Rectal smooth muscle tissue (tissue), 1 donor: Measurements from ENCODE around the gene PKD1L1.
"Not testable (repeated sequence)": the region's sequence is repeated elsewhere in the genome, so short reads cannot be mapped to it uniquely, and the experiment has no call there.

Source experiments
- H3K27ac ChIP-seq: one replicate; pipeline ENCODE4 v1.7.0; 2013; ENCODE audit warnings: low read depth, low read length, inconsistent platforms
- H3K27me3 ChIP-seq: one replicate; pipeline ENCODE4 v1.7.0; 2013; ENCODE audit warnings: low read length; ENCODE audit not compliant: control insufficient read depth, insufficient read depth
- H3K36me3 ChIP-seq: one replicate; pipeline ENCODE4 v1.7.0; 2013; ENCODE audit warnings: low read length; ENCODE audit not compliant: control insufficient read depth, insufficient read depth
- H3K4me1 ChIP-seq: one replicate; pipeline ENCODE4 v1.7.0; 2013; ENCODE audit warnings: low read length; ENCODE audit not compliant: control insufficient read depth, insufficient read depth
- H3K4me3 ChIP-seq: one replicate; pipeline ENCODE4 v1.7.0; 2013; ENCODE audit warnings: low read length
- H3K9ac ChIP-seq: one replicate; pipeline ENCODE4 v1.7.0; 2013; ENCODE audit warnings: low read length

Gene PKD1L1, protein sequence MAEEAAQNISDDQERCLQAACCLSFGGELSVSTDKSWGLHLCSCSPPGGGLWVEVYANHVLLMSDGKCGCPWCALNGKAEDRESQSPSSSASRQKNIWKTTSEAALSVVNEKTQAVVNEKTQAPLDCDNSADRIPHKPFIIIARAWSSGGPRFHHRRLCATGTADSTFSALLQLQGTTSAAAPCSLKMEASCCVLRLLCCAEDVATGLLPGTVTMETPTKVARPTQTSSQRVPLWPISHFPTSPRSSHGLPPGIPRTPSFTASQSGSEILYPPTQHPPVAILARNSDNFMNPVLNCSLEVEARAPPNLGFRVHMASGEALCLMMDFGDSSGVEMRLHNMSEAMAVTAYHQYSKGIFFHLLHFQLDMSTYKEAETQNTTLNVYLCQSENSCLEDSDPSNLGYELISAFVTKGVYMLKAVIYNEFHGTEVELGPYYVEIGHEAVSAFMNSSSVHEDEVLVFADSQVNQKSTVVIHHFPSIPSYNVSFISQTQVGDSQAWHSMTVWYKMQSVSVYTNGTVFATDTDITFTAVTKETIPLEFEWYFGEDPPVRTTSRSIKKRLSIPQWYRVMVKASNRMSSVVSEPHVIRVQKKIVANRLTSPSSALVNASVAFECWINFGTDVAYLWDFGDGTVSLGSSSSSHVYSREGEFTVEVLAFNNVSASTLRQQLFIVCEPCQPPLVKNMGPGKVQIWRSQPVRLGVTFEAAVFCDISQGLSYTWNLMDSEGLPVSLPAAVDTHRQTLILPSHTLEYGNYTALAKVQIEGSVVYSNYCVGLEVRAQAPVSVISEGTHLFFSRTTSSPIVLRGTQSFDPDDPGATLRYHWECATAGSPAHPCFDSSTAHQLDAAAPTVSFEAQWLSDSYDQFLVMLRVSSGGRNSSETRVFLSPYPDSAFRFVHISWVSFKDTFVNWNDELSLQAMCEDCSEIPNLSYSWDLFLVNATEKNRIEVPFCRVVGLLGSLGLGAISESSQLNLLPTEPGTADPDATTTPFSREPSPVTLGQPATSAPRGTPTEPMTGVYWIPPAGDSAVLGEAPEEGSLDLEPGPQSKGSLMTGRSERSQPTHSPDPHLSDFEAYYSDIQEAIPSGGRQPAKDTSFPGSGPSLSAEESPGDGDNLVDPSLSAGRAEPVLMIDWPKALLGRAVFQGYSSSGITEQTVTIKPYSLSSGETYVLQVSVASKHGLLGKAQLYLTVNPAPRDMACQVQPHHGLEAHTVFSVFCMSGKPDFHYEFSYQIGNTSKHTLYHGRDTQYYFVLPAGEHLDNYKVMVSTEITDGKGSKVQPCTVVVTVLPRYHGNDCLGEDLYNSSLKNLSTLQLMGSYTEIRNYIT (N-terminal part only)

GRCh38 chr7:47948141-47948790 lies at the start of gene PKD1L1:
TSS of gene PKD1L1 (minus strand) at chr7:47948466. CDS start at chr7:47948440, 26 bp downstream.
- Histone ChIP-seq H3K9ac (no peak within 1 kb of the TSS), H3K4me3 (no peak within 1 kb of the TSS), H3K36me3 (no peaks in the 10 kb centered on the region), H3K27me3 (no peaks in the 10 kb centered on the region), H3K4me1 (no peaks in the 10 kb centered on the region), H3K27ac (no peak within 1 kb of the TSS)

DNA sequence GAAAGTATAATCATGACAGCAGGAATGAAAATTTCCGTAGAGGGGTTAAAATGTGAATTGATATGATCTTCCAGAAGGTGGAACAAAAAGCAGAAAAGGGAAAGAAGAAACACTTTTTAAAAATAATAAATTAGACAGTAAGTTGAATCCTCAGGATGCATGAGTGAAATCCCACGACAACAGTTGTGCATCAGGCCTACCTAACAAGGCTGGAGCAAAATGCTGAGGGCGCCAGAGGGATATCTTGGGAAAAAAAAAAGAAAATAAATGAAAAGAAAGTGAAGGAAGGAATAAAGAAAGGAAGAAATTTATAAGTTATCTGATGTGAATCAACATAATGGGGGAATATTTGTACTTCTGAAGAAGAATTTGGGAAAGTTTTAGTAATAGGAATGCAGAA lies 44.2 kb upstream of the PKD1L1 start:
- Histone ChIP-seq H3K27me3 (no peaks in the 10 kb centered on the region), H3K4me3 (peak overlapping the region; percentile 78), H3K9ac (no peak overlapping the region), H3K36me3 (no peaks in the 10 kb centered on the region), H3K27ac (no peak overlapping the region), H3K4me1 (no peaks in the 10 kb centered on the region)

DNA sequence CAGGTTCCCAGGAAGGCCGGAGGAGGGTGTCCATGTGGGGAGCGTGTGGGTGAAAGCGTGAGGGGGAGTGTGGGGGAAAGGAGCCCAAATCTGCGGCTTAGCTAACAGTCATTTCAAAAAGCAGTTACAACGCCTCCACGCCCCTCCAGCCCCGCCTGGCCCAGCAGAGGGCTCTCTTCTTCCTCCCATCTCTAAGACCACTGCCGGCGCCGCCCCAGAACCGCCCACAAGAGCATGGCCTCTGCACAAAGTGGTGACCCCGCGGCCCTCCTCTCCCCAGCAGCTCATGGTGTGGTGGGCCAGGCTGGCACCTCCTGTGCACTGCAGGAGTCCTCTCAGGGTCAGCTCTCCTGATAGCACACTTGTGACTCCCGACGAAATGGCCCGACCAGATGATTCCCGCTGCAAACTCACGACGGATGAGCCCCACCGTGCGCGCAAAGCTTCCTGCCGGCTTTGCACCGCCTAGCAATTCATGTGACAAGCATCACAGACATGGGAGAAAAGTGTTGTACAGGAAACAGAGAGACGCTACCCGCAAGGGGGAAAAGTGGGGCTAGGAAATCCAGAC lies 43.6 kb upstream of the PKD1L1 start:
- H3K27me3 ChIP-seq: no peaks in the 10 kb centered on the region
- no peaks in the 10 kb centered on the region for H3K4me1 ChIP-seq
- no peak overlapping the region for H3K9ac ChIP-seq
- peak overlapping the region; percentile 78 for H3K4me3 ChIP-seq
- peak overlapping the region; percentile 12 for H3K27ac ChIP-seq
- H3K36me3 ChIP-seq: no peaks in the 10 kb centered on the region

DNA sequence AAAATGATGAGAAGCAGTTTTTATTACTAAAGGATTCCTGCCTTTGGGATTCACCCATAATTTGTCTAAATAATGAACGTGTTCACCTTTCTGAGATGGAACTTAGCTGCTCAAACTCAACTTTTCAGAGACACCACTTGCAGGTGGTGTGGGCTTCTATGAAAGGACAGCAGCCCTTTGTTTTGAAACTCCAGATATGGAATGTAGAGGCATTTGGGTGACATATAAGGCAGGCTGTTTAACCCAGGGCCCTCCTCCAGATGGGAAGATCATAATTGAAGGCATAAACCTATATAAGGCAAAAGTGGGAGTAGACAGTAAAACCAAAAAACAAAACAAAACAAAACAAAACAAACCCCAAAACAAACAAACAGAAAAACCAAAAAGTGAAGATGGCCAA lies 43.0 kb upstream of the PKD1L1 start:
- Histone ChIP-seq H3K4me3 (peak overlapping the region; percentile 78), H3K4me1 (no peaks in the 10 kb centered on the region), H3K27ac (peak overlapping the region; percentile 12), H3K27me3 (no peaks in the 10 kb centered on the region), H3K36me3 (no peaks in the 10 kb centered on the region), H3K9ac (no peak overlapping the region)

DNA sequence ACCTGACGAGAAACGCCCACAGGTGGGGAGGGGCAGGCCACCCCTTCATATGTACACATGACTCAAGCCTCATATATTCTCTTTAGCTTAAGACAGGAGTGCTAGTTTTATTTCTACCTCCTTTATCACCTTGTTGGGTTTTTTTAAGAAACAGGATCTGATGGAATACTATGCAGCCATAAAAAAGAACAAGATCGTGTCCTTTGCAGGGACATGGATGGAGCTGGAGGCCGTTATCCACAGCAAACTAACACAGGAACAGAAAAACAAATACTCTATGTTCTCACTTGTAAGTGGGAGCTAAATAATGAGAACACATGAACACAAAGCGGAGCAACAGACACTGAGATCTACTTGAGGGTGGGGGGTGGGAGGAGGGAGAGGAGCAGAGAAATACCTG lies 42.3 kb upstream of the PKD1L1 start:
- Histone ChIP-seq H3K9ac (no peak overlapping the region), H3K27ac (no peak overlapping the region), H3K4me3 (no peak overlapping the region), H3K36me3 (no peaks in the 10 kb centered on the region), H3K4me1 (no peaks in the 10 kb centered on the region), H3K27me3 (no peaks in the 10 kb centered on the region)

- H3K4me1 ChIP-seq, H3K27ac ChIP-seq, H3K27me3 ChIP-seq, H3K9ac ChIP-seq, H3K36me3 ChIP-seq, H3K4me3 ChIP-seq: not testable (repeated sequence)
These were observed 41.5 kb upstream of the PKD1L1 start for GRCh38 chr7:47989607-47990400.

- Histone ChIP-seq H3K4me1 (no peaks in the 10 kb centered on the region), H3K9ac (no peak overlapping the region), H3K4me3 (no peak overlapping the region), H3K36me3 (no peaks in the 10 kb centered on the region), H3K27me3 (no peaks in the 10 kb centered on the region), H3K27ac (no peak overlapping the region)
These were observed 40.5 kb upstream of the PKD1L1 start for GRCh38 chr7:47988496-47989386.

- H3K27ac ChIP-seq: no peak overlapping the region
- H3K4me1 ChIP-seq: peaks cover 7% of the 10 kb centered on the region
- no peaks in the 10 kb centered on the region for H3K36me3 ChIP-seq
- H3K4me3 ChIP-seq: no peak overlapping the region
- H3K27me3 ChIP-seq: no peaks in the 10 kb centered on the region
- H3K9ac ChIP-seq: no peak overlapping the region
These were observed 34.3 kb upstream of the PKD1L1 start for GRCh38 chr7:47982610-47983009.

GRCh38 chr7:47980648-47981047 lies 32.4 kb upstream of the PKD1L1 start:
- H3K36me3 ChIP-seq: peaks cover 11% of the 10 kb centered on the region
- H3K4me3 ChIP-seq, H3K4me1 ChIP-seq, H3K27me3 ChIP-seq, H3K27ac ChIP-seq, H3K9ac ChIP-seq: not testable (repeated sequence)

GRCh38 chr7:47979832-47980181 lies 31.5 kb upstream of the PKD1L1 start:
- Histone ChIP-seq H3K27ac (peak overlapping the region; percentile 91), H3K9ac (no peak overlapping the region), H3K36me3 (peaks cover 15% of the 10 kb centered on the region), H3K27me3 (no peaks in the 10 kb centered on the region), H3K4me1 (peaks cover 7% of the 10 kb centered on the region), H3K4me3 (peak overlapping the region; percentile 87)
